ENCODE measurements around the gene MCRIP1.

DNA sequence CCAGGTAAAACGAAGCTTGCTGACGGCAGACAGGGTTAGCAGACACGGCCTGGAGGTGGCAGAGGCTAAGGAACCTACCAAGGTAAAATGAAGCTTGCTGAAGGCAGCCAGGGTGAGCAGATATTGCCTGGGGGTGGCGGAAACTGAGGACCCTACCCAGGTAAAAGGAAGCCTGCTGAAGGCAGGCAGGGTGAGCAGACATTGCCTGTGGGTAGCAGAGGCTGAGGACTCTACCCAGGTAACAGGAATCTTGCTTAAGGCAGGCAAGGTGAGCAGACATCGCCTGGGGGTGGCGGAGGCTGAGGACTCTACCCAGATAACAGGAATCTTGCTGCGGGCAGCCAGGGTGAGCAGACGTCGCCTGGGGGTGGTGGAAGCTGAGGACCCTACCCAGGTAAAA, 31.8 kb downstream of the MCRIP1 start:
- TF ChIP-seq, protein P1, sequence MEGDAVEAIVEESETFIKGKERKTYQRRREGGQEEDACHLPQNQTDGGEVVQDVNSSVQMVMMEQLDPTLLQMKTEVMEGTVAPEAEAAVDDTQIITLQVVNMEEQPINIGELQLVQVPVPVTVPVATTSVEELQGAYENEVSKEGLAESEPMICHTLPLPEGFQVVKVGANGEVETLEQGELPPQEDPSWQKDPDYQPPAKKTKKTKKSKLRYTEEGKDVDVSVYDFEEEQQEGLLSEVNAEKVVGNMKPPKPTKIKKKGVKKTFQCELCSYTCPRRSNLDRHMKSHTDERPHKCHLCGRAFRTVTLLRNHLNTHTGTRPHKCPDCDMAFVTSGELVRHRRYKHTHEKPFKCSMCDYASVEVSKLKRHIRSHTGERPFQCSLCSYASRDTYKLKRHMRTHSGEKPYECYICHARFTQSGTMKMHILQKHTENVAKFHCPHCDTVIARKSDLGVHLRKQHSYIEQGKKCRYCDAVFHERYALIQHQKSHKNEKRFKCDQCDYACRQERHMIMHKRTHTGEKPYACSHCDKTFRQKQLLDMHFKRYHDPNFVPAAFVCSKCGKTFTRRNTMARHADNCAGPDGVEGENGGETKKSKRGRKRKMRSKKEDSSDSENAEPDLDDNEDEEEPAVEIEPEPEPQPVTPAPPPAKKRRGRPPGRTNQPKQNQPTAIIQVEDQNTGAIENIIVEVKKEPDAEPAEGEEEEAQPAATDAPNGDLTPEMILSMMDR (IDR thresholded peaks at IDR 0.05): no peak
- TF ChIP-seq POLR2A (IDR thresholded peaks at IDR 0.05): no peak

Data from vagina (tissue), 2 donors.